Activated T-helper 9 cell treated with anti-CD3 and anti-CD28 coated beads, Interleukin-2, amount 50 U/mL, for 16 hours (primary cell): ENCODE data around the gene KRTAP10-7.
"Not testable (repeated sequence)": the region's sequence is repeated elsewhere in the genome, so short reads cannot be mapped to it uniquely, and the experiment has no call there.

Experiments used
- DNase-seq: peaks from one replicate; pipeline ENCODE4 v3.0.0-alpha.2; 2020; ENCODE audit warnings: low read depth

The KRTAP10-7 gene

DNA sequence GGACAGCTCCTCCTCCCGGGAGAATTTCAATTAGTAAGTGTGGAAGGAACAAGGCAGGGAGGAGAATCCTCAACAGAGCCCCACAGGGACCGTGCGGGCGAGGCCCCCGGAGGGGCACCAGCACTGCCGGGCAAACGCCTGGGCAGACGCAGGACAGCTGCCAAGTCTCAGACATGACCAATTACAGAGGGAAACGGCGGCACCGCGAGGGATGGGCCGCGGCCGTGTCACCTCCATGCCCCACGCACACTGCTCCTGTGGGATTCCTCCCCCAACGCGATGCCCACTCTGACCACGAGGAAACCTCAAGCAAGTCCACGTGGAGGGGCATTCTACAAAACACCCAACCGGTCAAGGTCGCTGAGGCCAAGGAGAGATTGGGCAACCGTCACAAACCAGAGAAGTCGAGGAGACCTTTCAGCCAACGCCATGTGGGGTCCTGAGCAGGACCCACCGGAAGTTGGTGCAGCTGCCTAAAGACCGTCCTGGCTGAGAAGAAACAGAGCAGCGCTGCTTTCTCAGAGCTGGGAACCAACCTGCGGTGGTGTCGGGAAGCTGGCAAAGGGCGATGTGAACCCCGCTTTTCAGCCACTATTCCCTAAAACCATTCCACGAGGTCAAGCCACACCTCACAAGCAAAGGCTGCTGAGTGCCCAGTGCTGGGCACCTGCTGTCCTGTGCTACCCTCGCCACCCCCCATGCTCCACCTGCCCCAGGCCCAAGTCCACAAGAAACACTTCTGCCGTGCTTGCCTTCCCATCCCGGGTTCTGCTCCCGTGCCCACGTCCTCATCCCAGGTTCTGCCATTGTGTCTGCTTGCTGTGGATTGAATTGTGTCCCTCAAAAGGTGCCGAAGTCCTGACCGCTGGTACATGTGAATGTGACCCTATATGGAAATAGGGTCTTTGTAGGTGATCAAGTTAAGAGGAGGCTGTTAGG lies 28.3 kb upstream of the KRTAP10-7 start:
- no peak for DNase-seq

DNA sequence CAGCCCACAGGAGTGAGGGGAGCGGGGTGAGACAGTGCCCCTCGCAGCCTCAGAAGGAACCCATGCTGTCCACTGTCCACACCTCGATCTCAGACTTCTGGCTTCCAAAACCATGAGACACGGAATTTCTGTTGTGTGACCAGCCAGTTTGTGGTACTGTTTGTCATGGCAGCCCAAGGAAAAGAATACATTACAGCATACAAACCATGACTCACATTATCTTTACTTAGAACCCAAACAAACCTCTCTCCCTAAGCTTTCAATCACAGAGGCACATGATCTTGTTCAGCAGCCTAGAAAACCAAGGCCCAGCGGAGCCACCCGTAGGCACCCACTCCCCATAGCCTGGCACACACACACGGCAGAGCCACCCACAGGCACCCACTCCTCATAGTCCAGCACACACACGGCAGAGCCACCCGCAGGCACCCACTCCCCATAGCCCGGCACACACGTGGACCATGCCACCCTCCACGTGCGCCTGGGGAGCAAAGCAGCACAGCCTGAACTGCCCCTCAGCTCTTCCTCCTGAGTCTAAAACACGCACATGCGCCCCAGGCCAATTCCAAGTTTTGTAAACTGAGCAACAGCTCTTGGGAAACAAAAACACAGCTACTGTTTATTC lies 27.3 kb upstream of the KRTAP10-7 start:
- DNase-seq: no peak

DNA sequence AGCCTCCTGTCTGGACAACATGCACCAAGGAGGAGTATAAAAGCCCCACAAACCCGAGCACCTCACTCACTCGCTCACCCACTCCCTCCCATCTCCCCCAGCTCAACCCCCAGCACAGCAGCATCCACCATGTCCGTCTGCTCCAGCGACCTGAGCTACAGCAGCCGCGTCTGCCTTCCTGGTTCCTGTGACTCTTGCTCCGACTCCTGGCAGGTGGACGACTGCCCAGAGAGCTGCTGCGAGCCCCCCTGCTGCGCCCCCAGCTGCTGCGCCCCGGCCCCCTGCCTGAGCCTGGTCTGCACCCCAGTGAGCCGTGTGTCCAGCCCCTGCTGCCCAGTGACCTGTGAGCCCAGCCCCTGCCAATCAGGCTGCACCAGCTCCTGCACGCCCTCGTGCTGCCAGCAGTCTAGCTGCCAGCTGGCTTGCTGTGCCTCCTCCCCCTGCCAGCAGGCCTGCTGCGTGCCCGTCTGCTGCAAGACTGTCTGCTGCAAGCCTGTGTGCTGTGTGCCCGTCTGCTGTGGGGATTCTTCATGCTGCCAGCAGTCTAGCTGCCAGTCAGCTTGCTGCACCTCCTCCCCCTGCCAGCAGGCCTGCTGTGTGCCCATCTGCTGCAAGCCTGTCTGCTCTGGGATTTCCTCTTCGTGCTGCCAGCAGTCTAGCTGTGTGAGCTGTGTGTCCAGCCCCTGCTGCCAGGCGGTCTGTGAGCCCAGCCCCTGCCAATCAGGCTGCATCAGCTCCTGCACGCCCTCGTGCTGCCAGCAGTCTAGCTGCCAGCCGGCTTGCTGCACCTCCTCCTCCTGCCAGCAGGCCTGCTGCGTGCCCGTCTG lies 26.6 kb upstream of the KRTAP10-7 start, which contains the start of gene KRTAP10-4:
TSS of gene KRTAP10-4 (plus strand) at position 100 of the 827 bp plus-strand sequence. CDS start at position 130, 30 bp downstream.
- not testable (repeated sequence) for DNase-seq

DNA sequence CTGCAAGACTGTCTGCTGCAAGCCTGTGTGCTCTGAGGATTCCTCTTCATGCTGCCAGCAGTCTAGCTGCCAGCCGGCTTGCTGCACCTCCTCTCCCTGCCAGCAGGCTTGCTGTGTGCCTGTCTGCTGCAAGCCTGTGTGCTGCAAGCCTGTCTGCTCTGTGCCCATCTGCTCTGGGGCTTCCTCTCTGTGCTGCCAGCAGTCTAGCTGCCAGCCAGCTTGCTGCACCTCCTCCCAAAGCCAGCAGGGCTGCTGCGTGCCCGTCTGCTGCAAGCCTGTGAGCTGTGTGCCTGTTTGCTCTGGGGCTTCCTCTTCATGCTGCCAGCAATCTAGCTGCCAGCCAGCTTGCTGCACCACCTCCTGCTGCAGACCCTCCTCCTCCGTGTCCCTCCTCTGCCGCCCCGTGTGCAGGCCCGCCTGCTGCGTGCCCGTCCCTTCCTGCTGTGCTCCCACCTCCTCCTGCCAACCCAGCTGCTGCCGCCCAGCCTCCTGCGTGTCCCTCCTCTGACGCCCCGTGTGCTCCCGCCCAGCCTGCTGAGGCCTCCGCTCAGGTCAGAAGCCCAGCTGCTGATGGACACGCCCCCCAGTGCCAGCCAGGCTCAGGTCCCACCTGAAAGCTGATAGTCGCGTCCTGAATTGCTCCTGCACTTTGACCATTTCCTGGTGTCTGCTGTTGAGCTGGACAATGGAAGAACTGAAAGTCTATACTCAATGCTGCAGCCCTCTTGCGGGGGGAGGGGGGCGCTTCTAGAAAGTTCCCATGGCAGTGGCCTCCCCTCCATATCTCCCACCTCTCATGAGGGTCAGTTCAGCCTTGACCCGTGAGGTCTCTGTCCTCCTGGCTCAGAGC lies 25.7 kb upstream of the KRTAP10-7 start:
- DNase-seq: no peak

DNA sequence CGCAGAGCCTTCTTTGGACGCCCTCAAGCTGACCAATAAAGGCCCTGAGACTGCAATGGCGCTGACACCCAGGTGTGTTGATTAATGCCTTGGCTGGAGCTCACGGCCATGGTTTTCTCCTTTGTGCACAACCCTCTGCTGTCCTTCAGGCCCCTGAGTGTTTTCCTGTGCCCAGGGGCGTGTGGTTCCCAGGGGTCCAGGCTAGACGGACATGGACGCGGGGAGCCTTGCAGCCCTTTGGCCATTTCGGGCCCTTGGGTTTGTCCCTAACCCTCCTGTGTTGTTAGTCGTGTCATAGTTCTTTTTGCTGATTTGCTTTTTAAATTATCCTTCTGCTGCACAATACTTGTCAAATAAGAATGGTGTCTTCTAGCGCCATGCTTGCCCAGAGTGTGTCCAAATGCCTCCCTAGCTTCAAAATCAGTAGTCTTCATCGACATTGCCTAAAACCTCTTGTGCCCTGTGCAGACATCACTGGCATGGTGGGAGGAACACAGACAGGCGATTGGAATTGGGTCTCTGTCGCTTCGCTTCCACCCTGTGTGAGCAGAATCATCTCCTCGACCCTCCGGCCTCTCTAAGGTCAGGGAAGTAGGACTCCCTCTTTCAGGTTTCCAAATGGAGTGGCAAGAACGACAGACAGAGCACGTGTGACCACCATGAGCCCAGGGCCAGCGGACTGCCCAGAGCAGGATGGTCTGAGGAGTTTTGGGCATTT lies 24.9 kb upstream of the KRTAP10-7 start:
- DNase-seq: no peak

DNA sequence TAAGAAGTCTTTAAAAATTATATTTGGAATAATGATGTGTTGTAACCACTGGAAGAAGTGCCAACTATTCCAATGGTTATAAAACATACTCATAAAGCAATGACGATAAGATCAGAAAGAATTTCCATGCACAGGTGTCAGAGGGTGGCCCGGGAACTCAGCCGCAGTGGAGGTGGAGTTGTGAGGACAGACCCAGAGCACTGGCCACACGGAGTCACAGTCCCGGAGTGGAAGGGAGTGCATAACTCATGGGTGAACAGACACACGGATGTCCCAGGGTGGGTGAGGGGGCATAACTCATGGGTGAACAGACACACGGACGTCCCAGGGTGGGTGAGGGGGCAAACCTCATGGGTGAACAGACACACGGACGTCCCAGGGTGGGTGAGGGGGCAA lies 24.4 kb upstream of the KRTAP10-7 start:
- DNase-seq: no peak

DNA sequence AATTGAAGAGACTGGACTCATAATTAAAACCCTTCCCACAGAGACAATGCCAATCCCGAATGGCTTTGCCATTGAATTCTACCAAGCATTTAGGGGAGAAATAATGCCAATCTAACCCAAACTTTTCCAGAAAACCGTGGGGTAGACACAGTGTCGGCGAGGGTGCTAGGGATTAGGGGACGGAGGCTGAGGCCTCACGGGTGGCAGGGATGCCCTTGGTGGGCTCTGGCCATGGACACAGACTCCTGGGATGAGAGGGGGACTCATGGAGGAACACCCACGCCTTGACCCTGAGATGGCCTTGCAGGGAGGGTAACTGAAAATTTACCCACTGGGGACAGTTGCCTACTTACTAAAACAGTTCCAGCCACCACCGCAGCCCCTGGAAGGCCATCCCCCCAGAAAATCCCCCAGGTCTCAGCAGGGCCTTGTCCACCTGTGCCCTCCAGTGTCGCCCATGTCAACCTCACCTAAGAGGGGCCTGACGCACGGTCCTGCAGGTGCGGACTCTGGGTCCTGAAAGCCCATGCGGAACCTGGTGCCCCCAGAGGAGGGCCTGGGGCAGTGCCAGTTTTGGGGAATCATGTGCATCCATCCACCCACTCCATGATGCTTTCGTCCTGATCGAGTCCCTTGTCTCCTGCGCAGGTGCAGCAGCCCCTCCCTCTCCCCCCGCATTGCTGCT lies 21.9 kb upstream of the KRTAP10-7 start:
- no peak for DNase-seq

DNA sequence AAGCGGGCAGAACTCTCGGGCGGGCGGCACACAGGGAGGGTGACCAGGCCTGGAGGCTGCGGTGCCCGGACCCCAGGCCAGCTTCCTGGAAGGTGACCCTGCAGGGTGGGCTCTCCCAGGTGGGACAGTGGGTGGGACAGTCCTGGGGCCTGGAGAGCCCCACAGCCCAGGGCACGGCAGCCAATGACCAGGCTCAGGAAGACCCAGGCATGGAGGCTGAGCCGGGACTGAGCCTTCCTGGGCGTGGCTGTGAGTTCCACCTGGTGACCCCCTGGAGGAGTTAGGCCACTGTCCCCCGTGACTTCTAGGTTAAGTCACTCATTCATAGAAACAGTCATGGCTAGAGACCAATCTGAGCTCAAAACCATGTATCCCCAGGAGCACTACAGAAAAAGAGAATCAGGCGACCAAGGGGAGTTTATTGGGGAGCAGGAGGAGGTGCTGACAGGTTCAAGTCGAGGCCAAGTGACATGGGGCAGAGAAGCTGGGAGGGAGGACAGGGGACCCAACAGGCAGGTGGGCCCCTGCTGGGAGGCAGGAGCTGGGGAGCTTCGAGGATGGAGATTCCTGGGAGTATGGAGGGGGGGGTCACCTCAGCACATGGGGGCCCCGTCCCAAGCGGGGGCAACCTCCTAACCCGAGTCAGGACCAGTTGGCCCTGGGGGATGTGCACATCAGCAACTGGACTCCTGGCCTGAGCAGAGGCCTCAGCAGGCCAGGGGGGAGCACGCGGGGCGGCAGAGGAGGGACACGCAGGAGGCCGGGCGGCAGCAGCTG lies 21.2 kb upstream of the KRTAP10-7 start:
- DNase-seq: no peak

DNA sequence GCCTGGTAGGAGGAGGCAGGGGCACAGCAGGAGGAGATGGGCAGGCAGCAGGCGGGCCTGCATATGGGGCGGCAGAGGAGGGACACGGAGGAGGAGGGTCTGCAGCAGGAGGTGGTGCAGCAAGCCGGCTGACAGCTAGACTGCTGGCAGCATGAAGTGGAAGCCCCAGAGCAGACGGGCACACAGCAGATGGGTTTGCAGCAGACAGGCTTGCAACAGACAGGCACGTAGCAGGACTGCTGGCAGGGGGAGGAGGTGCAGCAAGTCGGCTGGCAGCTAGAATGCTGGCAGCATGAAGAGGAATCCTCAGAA lies 20.6 kb upstream of the KRTAP10-7 start:
- DNase-seq: no peak

DNA sequence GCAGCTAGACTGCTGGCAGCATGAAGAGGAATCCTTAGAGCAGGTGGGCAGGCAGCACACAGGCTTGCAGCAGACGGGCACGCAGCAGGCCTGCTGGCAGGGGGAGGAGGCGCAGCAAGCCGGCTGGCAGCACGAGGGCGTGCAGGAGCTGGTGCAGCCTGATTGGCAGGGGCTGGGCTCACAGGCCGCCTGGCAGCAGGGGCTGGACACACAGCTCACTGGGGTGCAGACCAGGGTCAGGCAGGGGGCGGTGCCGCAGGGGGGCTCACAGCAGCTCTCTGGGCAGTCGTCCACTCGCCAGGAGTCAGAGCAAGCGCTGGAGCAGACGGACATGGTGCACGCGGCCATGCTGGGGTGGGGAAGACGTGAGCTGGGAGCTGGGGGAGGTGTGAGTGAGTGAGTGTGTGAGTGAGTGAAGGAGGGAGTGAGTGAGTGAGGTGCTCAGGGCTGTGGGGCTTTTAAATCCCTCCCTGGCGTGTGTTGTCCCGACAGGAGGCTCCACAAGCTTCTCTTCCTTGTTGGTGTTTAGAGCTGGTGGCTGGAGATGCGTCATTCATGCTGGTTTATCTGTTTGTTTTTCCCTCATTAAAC lies 20.1 kb upstream of the KRTAP10-7 start, which contains the start of gene KRTAP10-5:
TSS of gene KRTAP10-5 (minus strand) at position 374 of the 591 bp plus-strand sequence. CDS start at position 348, 26 bp downstream.
- not testable (repeated sequence) for DNase-seq

DNA sequence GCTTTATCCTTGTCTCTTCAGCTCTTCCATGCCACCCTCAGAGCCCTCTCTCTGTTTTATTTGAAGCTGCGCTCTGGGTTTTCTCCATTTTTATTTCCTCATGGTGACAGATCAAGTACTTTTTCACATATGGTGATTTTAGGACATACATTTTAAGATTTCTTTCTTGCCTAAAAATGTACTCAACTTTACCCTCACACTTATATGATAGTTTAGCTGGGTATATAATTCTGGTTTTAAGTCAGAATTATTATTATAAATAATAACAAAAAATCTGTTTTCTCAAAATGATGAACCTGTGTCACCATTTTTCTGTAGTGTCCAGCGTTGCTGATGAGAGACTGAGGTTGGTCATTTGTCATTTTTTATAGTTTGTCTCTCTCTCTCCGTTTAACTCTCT lies 19.2 kb upstream of the KRTAP10-7 start:
- no peak for DNase-seq

DNA sequence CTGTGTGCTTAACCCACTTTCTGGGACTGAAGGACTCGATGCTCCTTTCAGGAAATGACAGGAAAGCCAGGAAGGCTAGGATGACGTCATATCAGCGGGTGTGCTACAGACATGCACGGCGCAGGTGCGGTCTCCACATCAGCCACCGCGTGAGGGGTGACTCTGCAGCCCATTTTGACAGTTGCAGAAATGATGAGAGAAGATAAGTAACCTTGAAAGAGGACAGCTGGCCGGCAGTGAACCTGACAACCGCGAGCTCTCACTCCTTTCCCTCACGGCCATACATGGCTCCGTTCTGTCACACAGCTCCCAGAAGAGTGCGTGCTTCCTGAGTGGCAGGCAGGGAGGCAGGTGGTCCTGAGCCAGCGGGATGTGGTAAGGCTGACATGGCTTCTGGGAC lies 18.3 kb upstream of the KRTAP10-7 start:
- DNase-seq: no peak

DNA sequence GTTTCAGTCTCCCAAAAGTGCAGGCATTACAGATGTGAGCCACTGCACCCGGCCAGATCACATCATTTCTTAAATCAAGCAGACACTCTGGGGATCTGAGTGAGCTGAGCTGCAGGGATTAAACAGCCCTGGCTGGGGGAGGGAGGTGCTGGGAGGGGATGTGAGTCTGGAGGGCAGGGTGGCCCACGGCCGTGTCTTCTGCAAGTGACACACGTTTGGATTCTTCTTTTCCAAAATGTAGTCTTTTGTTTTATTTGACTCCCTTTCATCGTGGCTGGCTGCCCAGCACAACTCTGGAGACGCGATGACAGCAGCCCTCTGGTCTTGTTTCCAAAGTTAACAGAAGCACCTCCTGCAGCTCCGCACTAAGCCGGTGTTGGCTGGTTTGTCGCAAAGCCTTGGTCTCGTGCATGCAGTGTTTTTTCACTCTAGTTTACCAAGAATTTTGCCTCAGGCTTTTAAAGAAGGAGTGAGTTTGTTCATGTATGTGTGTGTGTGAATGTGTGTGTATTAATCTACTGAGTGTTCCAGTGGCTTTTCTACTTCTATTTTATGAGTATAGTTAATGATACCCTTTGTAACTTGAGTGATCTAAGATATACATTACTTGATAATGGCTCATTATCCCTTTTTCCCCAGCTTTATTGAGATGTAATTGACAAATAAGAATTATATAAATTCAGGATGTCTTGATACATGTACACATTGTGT lies 17.2 kb upstream of the KRTAP10-7 start:
- no peak for DNase-seq

DNA sequence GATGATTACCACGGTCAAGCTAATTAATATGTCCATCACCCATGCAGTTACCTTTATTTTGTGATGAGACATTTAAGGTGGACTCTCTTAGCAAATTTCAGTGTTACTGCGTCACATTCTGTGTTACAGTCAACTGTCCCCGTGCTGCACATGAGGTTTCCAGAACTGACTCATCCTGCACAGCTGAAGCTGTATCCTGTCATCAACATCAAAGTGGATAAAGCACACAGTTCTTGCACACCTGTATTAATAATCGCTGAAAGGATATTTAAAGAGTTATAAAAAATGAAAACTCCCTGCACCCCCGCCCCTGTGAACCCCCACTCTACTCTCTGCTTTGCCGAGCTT lies 16.6 kb upstream of the KRTAP10-7 start:
- no peak for DNase-seq

DNA sequence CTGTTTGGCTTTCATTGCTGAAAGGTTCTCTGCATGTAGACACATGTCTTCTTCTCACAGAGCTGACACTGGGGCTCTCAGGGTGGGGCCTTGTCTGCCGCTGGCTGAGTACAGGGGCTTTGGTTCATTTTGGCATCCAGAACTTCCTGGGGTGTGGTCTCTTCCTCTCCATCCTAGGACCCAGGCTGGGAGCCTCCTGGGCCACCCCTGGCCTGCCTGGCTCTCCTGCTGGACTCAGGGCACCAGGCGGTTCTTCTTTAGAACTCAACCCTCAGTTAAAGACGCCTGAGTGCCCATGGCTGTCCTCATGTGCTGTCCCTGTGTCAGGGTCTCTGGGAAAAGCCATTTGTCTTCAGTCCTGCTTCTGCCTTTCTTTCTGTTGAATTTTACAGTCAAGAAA lies 14.5 kb upstream of the KRTAP10-7 start:
- no peak for DNase-seq

DNA sequence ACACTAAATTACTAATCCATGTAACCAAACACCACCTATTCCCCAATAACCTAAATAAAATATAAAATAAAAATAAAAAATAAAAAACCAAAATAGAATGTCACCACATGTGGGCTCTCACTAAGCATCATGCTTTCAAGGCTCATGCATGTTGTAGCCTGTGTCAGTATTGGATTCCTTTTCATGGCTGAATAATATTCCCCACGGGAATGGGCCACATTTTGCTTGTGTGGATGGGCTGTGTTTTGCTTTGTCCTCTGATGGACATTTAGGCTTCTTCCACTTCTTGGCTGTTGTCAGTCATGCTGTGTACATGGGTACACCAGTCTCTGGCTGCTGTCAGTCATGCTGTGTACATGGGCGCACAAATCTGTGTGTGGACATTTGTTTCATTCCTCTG lies 11.3 kb upstream of the KRTAP10-7 start:
- no peak for DNase-seq

DNA sequence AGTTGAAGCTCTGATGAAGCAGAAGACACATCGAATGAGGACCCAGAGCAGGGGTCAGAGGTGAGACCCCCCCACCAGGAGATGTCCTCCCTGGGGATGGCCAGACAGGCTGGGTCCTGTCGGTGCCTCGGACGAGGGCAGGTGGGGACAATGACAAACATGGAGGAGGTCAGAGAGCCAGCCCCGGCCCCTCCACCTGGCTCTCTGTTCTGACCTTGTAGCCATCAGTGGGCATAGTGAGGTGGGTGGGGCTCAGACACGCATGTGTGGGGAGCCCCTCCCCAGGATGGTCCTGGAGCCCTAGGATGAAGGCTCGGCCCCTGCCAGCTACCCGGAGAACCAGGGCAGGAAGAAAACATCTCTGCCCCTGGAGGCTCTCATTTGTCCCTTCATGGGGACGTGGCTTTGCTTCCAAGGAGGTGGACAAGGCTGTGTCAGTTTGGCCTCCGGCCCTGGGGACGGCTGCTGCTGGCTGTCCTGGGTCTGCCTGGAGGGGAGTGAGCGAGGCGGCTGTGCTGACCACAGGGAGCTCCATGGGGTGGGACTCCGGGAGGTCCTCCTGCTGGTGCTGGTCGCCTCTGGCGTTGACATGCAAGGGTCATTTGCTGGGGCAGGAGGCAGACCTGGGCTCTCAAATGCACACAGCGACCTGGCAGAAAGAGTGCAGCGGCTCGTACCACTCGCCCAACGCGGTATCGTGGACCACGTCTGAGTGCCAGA lies 10.7 kb upstream of the KRTAP10-7 start:
- no peak for DNase-seq

DNA sequence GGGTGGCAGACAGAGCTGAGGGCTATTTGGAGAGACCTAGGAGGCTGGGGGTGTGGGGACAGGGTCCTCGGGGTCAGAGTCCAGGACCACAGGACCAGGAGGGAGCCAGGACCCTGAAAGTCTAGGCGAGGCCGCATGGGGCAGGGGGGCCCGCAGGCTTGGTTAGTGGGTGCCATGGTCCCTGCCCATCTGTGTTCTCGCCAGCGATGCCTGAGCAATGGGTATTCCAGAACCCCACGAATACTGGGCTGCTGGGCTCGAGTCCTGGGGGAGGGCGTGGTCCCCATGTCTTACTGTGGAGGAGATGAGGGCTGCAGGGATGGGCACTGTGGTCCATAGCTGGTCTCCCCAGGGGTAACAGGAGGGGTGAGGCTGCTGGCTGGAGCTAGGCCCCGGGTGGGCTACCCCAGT lies 10.1 kb upstream of the KRTAP10-7 start:
- no peak for DNase-seq
